Measurements from ENCODE around the gene XPO6. TPM values are rescaled to one million over a fixed set of nuclear protein-coding genes. Genes with fewer than 3 reads are reported as not detected.

Gene XPO6
- total RNA-seq, 1 experiment from 2014 or later = 67.3 TPM

- DNase-seq (ENCODE audit: low read depth) = no peak
Observed at GRCh38 chr16:28208824-28209223, 2.9 kb downstream of the XPO6 start.

- no peak for DNase-seq (ENCODE audit: low read depth)
Observed at GRCh38 chr16:28208131-28208530, 3.6 kb downstream of the XPO6 start.

DNA sequence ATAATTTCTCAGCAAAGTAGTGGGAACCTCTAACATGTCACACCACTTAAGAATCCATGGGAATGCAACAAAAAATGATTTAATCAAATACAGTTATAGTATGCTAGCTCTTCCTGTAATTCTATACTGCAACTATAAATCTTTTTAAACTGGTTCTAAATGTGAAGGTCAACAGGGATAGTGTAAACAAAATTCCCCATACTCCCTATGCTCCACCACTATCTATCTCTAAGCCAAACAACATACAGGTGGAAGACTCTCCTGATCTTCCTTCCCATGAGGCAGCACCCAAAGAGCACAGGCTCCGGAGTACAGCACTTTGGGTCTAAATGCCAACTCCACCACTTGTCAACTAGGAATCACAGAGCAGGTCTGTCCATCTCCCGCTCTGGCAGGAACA, 4.4 kb downstream of the XPO6 start:
- DNase-seq (ENCODE audit: low read depth) = no peak

- no peak for DNase-seq (ENCODE audit: low read depth)
Observed at GRCh38 chr16:28205974-28206373, 5.8 kb downstream of the XPO6 start.

DNA sequence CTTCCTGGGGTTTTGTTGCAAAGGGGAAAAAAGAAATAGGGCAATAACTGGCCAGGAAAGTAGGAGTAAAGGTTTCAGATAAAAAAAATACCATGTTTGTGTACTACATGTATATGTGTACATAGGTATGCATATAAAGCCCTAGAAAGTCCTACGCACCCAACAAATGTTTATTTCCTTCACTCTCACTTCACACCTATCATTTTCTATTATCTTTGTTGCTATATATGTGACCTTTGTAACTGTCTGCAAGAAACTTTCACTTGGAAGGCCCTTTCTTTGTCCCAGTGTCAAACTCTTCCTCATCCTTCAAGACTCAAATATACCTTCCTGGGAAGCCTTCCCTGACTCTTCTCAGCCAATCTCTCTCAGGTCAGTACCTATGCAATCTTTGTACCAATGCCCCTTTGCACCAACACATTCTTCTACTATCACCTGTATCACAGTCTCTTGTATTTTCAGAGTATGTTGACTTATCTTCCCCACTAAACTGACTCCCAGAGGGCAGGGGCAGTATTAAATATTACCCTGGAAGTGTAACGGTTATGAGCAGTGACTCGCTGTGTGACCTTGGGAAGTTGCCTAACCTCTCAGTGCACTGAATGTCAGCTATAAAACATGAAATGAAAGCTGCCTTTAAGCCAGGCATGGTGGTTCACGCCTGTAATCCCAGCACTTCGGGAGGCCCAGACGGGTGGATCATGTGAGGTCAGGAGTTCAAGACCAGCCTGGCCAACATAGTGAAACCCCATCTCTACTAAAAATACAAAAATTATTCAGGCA, 6.5 kb downstream of the XPO6 start:
- no peak for DNase-seq (ENCODE audit: low read depth)

- DNase-seq (ENCODE audit: low read depth) = no peak
Observed at GRCh38 chr16:28204622-28205021, 7.1 kb downstream of the XPO6 start.

- DNase-seq (ENCODE audit: low read depth) = no peak
Observed at GRCh38 chr16:28204204-28204603, 7.6 kb downstream of the XPO6 start.

- DNase-seq (ENCODE audit: low read depth) = no peak
Observed at GRCh38 chr16:28202147-28202746, 9.5 kb downstream of the XPO6 start.

DNA sequence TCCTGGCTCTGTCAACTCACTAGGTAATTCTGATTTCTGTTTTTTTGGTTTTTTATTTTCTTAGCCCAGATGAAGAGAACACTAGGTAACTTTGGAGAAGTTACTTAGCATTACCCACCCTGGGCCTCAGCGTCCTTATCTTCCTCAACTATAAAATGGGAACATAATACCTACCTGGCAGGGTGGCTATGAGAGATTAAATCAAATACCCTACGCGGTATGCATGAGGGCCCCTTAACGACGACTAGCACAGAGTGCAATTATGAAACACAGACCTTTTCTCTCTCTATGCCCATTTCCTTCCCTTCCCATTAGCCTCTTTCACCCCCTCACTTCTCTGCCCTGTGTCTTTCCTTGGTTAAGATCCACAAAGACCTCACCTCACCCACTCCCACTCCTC, 11.1 kb downstream of the XPO6 start:
- DNase-seq (ENCODE audit: low read depth) = no peak

- DNase-seq (ENCODE audit: low read depth) = no peak
Observed at GRCh38 chr16:28196387-28196987, 15.3 kb downstream of the XPO6 start.

- DNase-seq (ENCODE audit: low read depth) = no peak
Observed at GRCh38 chr16:28195859-28196258, 15.9 kb downstream of the XPO6 start.

DNA sequence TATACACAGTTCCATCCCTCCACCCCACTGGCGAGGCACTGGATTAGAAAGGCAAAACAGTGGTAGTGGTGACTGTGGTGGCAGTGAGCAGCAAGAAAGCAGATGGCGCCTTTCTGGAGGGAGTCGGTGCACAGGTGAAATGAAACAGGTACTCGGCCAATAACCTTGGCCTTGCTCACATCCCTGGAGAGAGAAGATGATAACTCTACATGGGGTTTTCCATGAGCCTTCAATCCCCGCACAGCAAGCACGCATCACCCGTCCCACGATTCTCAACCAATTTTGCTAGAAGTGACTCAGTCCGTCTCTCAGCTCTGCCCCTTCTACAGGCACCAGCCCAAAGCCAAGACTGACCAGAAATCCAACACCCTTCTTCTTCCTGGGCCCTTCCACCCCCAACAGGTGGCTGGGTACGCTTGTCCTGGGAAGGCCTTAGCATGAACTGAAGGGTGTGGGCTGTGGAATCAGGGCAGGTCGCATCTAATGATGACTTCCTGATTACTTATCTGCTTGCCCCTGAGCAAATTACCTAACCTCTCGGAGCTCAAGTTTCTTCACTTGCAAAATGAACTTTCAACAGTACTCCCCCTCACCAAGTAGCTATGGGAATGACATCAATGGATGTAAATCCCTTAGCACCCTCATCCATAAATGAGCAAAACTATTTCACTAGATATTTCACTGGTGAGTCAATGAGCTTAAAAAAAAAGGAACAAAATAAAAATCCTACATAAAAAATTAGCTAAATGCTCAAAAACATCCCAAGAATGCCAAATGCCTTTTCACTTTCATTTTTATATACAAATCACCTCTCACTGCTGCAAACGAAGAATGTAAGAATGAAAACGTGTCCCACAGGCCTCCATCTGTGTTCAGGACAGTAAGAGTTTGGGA, 18.0 kb downstream of the XPO6 start:
- peak; percentile 71 for DNase-seq (ENCODE audit: low read depth)

- DNase-seq (ENCODE audit: low read depth) = no peak
Observed at GRCh38 chr16:28192806-28193529, 18.8 kb downstream of the XPO6 start.

GRCh38 chr16:28191364-28191960, 20.3 kb downstream of the XPO6 start:
- DNase-seq (ENCODE audit: low read depth) = no peak

DNA sequence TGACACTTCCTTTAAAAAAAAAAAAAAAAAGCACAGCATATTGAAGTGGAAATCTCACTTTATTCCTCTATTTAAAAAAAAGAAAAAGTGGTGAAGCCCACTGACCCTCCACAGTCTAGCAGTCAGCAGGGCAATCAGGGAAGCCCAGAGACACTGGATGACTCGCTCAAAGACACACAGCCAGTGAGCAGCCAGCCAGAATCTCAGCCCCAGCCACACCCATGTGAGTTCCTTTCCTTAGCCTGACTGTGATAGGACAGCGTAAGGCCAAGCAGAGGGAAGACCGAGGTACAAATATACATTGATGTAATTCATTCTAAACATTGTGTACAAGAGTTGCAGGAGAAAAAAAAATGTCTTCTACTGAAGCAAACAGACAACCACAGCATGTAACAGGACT, 22.5 kb downstream of the XPO6 start:
- no peak for DNase-seq (ENCODE audit: low read depth)

- DNase-seq (ENCODE audit: low read depth) = no peak
Observed at GRCh38 chr16:28188085-28188916, 23.5 kb downstream of the XPO6 start.

GRCh38 chr16:28187595-28188004, 24.2 kb downstream of the XPO6 start:
- DNase-seq (ENCODE audit: low read depth) = no peak

GRCh38 chr16:28186752-28187151, 25.0 kb downstream of the XPO6 start:
- DNase-seq (ENCODE audit: low read depth) = peak; percentile 68

DNA sequence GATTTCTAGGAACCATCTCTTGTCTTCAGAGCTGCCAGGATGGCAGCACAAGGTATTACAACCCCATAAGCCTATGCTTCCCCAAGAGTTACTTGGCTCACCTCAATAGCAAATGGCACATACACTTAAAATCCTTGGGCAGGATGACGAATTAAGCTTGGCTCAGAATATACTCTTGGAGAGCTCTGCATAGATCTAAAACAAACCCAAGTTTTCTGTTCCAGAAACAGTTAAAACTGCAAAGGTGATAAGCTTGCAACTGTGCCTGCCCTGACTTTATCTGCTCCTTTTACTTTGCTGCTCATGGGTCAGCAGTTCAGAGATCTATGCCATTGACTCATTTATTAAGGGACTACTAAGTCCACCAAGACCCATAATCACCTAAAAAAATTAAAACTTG, 26.1 kb downstream of the XPO6 start:
- no peak for DNase-seq (ENCODE audit: low read depth)

GRCh38 chr16:28184625-28185024, 27.1 kb downstream of the XPO6 start:
- no peak for DNase-seq (ENCODE audit: low read depth)

All from RPMI7951 (cell line).